Smooth muscle cell (in vitro differentiated cells): ENCODE data around the gene HCRTR2. TPM values are rescaled to one million over a fixed set of nuclear protein-coding genes. Genes with fewer than 3 reads are reported as not detected.
A peak's percentile ranks its signal among the peaks of the same experiment; 100 is the strongest.

Experiments used
- DNase-seq: peaks from one replicate; lab custom pipeline; 2025; ENCODE audit not compliant: unreplicated experiment; lab: John Stamatoyannopoulos, UW
- H2AFZ ChIP-seq: fragments of 200-600 bp; sonication (generic); 2 replicates; pipeline ENCODE4 v1.6.0; 2016; ENCODE audit warnings: antibody characterized with exemption, low read depth, mild to moderate bottlenecking
- H3F3A ChIP-seq: fragments of 200-600 bp; sonication (generic); 2 replicates; pipeline ENCODE4 v1.6.0; 2017; ENCODE audit warnings: antibody characterized with exemption, low read depth
- H3K27ac ChIP-seq: fragments of 200-600 bp; sonication (generic); 2 replicates; pipeline ENCODE4 v1.5.1; 2016; ENCODE audit warnings: low read depth, mild to moderate bottlenecking
- H3K27me3 ChIP-seq: fragments of 200-600 bp; sonication (generic); 2 replicates; pipeline ENCODE4 v1.6.1; 2016; ENCODE audit warnings: low read depth, mild to moderate bottlenecking
- H3K36me3 ChIP-seq: fragments of 200-600 bp; sonication (generic); 2 replicates; pipeline ENCODE4 v1.5.1; 2016; ENCODE audit warnings: low read depth
- H3K4me1 ChIP-seq: fragments of 200-600 bp; sonication (generic); 2 replicates; pipeline ENCODE4 v1.5.1; 2016; ENCODE audit warnings: low read depth
- H3K4me2 ChIP-seq: fragments of 200-600 bp; sonication (generic); 2 replicates; pipeline ENCODE4 v1.6.0; 2016; ENCODE audit warnings: mild to moderate bottlenecking
- H3K4me3 ChIP-seq: fragments of 200-600 bp; sonication (generic); 2 replicates; pipeline ENCODE4 v1.5.1; 2016; ENCODE audit warnings: mild to moderate bottlenecking
- H3K79me2 ChIP-seq: fragments of 200-600 bp; sonication (generic); 2 replicates; pipeline ENCODE4 v1.6.0; 2016; ENCODE audit warnings: low read depth, mild to moderate bottlenecking
- H3K9ac ChIP-seq: fragments of 200-600 bp; sonication (generic); 2 replicates; pipeline ENCODE4 v1.6.0; 2016; ENCODE audit warnings: low read depth
- H3K9me3 ChIP-seq: fragments of 200-600 bp; sonication (generic); replicated peaks from 2 replicates; pipeline ENCODE4 v1.5.1; 2016; ENCODE audit warnings: low read depth
- H4K20me1 ChIP-seq: fragments of 200-600 bp; sonication (generic); 2 replicates; pipeline ENCODE4 v1.6.0; 2016; ENCODE audit warnings: low read depth
- CTCF ChIP-seq: fragments of 200-600 bp; sonication (generic); IDR thresholded peaks from 2 replicates; pipeline ENCODE4 v1.5.1; 2017; ENCODE audit warnings: borderline replicate concordance, mild to moderate bottlenecking, antibody characterized with exemption; ENCODE audit not compliant: insufficient read depth, poor library complexity, severe bottlenecking
- WGBS: methylation state at CpG from one replicate; pipeline ENCODE4 v1.1.7; 2016; ENCODE audit warnings: low lambda C conversion rate; 5-methylcytosine and 5-hydroxymethylcytosine counted together
- polyA plus RNA-seq: library from polyadenylated mRNA; unstranded; fragments of >200 nt; fragmentation: Nextera tagmentation; extraction: Ambion mirVana; gene quantifications from 2 replicates; pipeline ENCODE4 v1.2.1, GENCODE V29; 2016
- total RNA-seq: library from RNA; depleted of rRNA; stranded (reverse); fragments of >200 nt; gene quantifications from 2 replicates; pipeline ENCODE4 v1.2.3, GENCODE V29; 2014

HCRTR2 gene
- total and polyA plus RNA-seq, 2 experiments from 2014 or later, result 0.47 to 2.4 TPM

- Histone ChIP-seq H3K27me3 (no peaks in the 10 kb centered on the region), H3K4me1 (no peaks in the 10 kb centered on the region), H3K79me2 (no peaks in the 10 kb centered on the region), H3F3A (no peaks in the 10 kb centered on the region), H3K9ac (no peak overlapping the region), H3K9me3 (no peaks in the 10 kb centered on the region), H3K27ac (no peak overlapping the region), H3K4me2 (no peak overlapping the region), H3K36me3 (no peaks in the 10 kb centered on the region), H4K20me1 (no peaks in the 10 kb centered on the region), H2AFZ (no peak overlapping the region), H3K4me3 (no peak overlapping the region)
- DNase-seq, result no peak
- WGBS, result 91% methylated on average over 2 of the region's 2 CpGs
- no peak for TF ChIP-seq CTCF
These were observed 92.6 kb downstream of the HCRTR2 start for GRCh38 chr6:55266896-55267295.

- H3K9ac ChIP-seq, result no peak overlapping the region
- H3K36me3 ChIP-seq, result no peaks in the 10 kb centered on the region
- H3F3A ChIP-seq, result no peaks in the 10 kb centered on the region
- H3K9me3 ChIP-seq, result no peaks in the 10 kb centered on the region
- no peaks in the 10 kb centered on the region for H3K79me2 ChIP-seq
- H3K4me3 ChIP-seq, result peak overlapping the region; percentile 33
- peak overlapping the region; percentile 81 for H3K4me2 ChIP-seq
- H3K27me3 ChIP-seq, result no peaks in the 10 kb centered on the region
- H3K4me1 ChIP-seq, result no peaks in the 10 kb centered on the region
- H4K20me1 ChIP-seq, result no peaks in the 10 kb centered on the region
- DNase-seq, result no peak
- H3K27ac ChIP-seq, result no peak overlapping the region
- WGBS, result 18% methylated on average over 15 of the region's 15 CpGs
- H2AFZ ChIP-seq, result peak overlapping the region; percentile 84
- TF ChIP-seq CTCF, result peak; percentile 73
These were observed 102.6 kb downstream of the HCRTR2 start for GRCh38 chr6:55276745-55277530.

- no peaks in the 10 kb centered on the region for H3K9me3 ChIP-seq
- peak overlapping the region; percentile 81 for H3K4me2 ChIP-seq
- H3K36me3 ChIP-seq, result no peaks in the 10 kb centered on the region
- no peak overlapping the region for H3K27ac ChIP-seq
- peak overlapping the region; percentile 84 for H2AFZ ChIP-seq
- H3K79me2 ChIP-seq, result no peaks in the 10 kb centered on the region
- H3F3A ChIP-seq, result no peaks in the 10 kb centered on the region
- H3K4me1 ChIP-seq, result no peaks in the 10 kb centered on the region
- no peak overlapping the region for H3K9ac ChIP-seq
- TF ChIP-seq CTCF, result no peak
- no peaks in the 10 kb centered on the region for H4K20me1 ChIP-seq
- 16% methylated on average over 5 of the region's 5 CpGs for WGBS
- H3K4me3 ChIP-seq, result peak overlapping the region; percentile 33
- H3K27me3 ChIP-seq, result no peaks in the 10 kb centered on the region
- no peak for DNase-seq
These were observed 103.3 kb downstream of the HCRTR2 start for GRCh38 chr6:55277646-55278045.

- Histone ChIP-seq H3K4me3 (no peak overlapping the region), H2AFZ (no peak overlapping the region), H4K20me1 (no peaks in the 10 kb centered on the region), H3K9me3 (no peaks in the 10 kb centered on the region), H3K36me3 (no peaks in the 10 kb centered on the region), H3K4me2 (no peak overlapping the region), H3K27me3 (no peaks in the 10 kb centered on the region), H3K27ac (no peak overlapping the region), H3K4me1 (no peaks in the 10 kb centered on the region), H3K9ac (no peak overlapping the region), H3K79me2 (no peaks in the 10 kb centered on the region), H3F3A (no peaks in the 10 kb centered on the region)
- WGBS, result 75% methylated on average over 4 of the region's 4 CpGs
- no peak for TF ChIP-seq CTCF
- DNase-seq, result no peak
These were observed 106.9 kb downstream of the HCRTR2 start for GRCh38 chr6:55281215-55281614.
